ENCODE measurements around the gene GALT.
A peak's percentile ranks its signal among the peaks of the same experiment; 100 is the strongest.

Gene GALT

GRCh38 chr9:34623374-34624235, 22.9 kb upstream of the GALT start:
- H3K27me3 ChIP-seq (ENCODE audit: control insufficient read depth in 1 of 2, insufficient read depth in 1 of 2, low read length in 2 of 2), result peaks cover 55 to 65% of the 10 kb centered on the region in 2 experiments
- 71% methylated on average over 55 of the region's 63 CpGs for WGBS
- H2BK12ac ChIP-seq (ENCODE audit: low read length in 2 of 2), result no peak overlapping the region
- H3K4me3 ChIP-seq (ENCODE audit: insufficient read depth in 1 of 2, low read depth in 1 of 2, low read length in 2 of 2), result peak overlapping the region in 1 of 2 experiments; percentile 3
- no peak overlapping the region for H2BK15ac ChIP-seq (ENCODE audit: low read depth, poor library complexity, severe bottlenecking)
- no peak overlapping the region for H3K4me2 ChIP-seq (ENCODE audit: low read length, poor library complexity, severe bottlenecking)
- H3K18ac ChIP-seq (ENCODE audit: low read depth in 1 of 2, low read length in 2 of 2), result no peak overlapping the region
- H3K36me3 ChIP-seq (ENCODE audit: control insufficient read depth in 1 of 2, insufficient read depth in 2 of 2, low read depth in 1 of 2, low read length in 2 of 2), result peaks cover 0 to under 1% of the 10 kb centered on the region in 2 experiments
- H3K9me3 ChIP-seq (ENCODE audit: control insufficient read depth, low read length), result no peaks in the 10 kb centered on the region
- H2AK5ac ChIP-seq (ENCODE audit: low read length, severe bottlenecking), result no peak overlapping the region
- peaks cover 4% of the 10 kb centered on the region for H3K4me1 ChIP-seq (ENCODE audit: control insufficient read depth, insufficient read depth, low read depth, low read length)
- no peak overlapping the region for H3K4ac ChIP-seq (ENCODE audit: low read depth in 1 of 2, low read length in 2 of 2)
- H4K91ac ChIP-seq (ENCODE audit: low read length), result no peak overlapping the region
- H2BK120ac ChIP-seq (ENCODE audit: low read depth, low read length), result no peak overlapping the region
- H4K8ac ChIP-seq (ENCODE audit: low read length), result no peak overlapping the region
- peaks cover 14% of the 10 kb centered on the region for H3K79me1 ChIP-seq (replicated peaks; ENCODE audit: low read length, poor library complexity, severe bottlenecking)
- no peak for DNase-seq
- H3K9ac ChIP-seq (ENCODE audit: low read length), result no peak overlapping the region
- H2BK5ac ChIP-seq (ENCODE audit: low read depth, low read length, poor library complexity, severe bottlenecking), result no peak overlapping the region
- H3K23ac ChIP-seq (ENCODE audit: low read length in 2 of 2), result no peak overlapping the region
- H2AFZ ChIP-seq (ENCODE audit: low read depth, low read length), result no peak overlapping the region
- H3K27ac ChIP-seq (ENCODE audit: low read length, poor library complexity, severe bottlenecking), result no peak overlapping the region
- H3K14ac ChIP-seq (ENCODE audit: low read length in 2 of 2), result no peak overlapping the region

- Histone ChIP-seq H3K23ac (ENCODE audit: low read length in 2 of 2) (peak overlapping the region in 1 of 2 experiments; percentile 53), H4K91ac (ENCODE audit: low read length) (no peak overlapping the region), H2AFZ (ENCODE audit: low read depth, low read length) (no peak overlapping the region), H3K4me3 (ENCODE audit: insufficient read depth in 1 of 2, low read depth in 1 of 2, low read length in 2 of 2) (no peak overlapping the region), H3K9me3 (ENCODE audit: control insufficient read depth, low read length) (no peaks in the 10 kb centered on the region), H3K14ac (ENCODE audit: low read length in 2 of 2) (no peak overlapping the region), H2AK5ac (ENCODE audit: low read length, severe bottlenecking) (no peak overlapping the region), H3K4ac (ENCODE audit: low read depth in 1 of 2, low read length in 2 of 2) (no peak overlapping the region), H2BK12ac (ENCODE audit: low read length in 2 of 2) (no peak overlapping the region), H2BK15ac (ENCODE audit: low read depth, poor library complexity, severe bottlenecking) (peak overlapping the region; percentile 50), H3K79me1 (replicated peaks; ENCODE audit: low read length, poor library complexity, severe bottlenecking) (peaks cover 6% of the 10 kb centered on the region), H3K27me3 (ENCODE audit: control insufficient read depth in 1 of 2, insufficient read depth in 1 of 2, low read length in 2 of 2) (peaks cover 62 to 73% of the 10 kb centered on the region in 2 experiments), H2BK5ac (ENCODE audit: low read depth, low read length, poor library complexity, severe bottlenecking) (no peak overlapping the region), H3K36me3 (ENCODE audit: control insufficient read depth in 1 of 2, insufficient read depth in 2 of 2, low read depth in 1 of 2, low read length in 2 of 2) (no peaks in the 10 kb centered on the region), H3K4me2 (ENCODE audit: low read length, poor library complexity, severe bottlenecking) (no peak overlapping the region), H3K4me1 (ENCODE audit: control insufficient read depth, insufficient read depth, low read depth, low read length) (peaks cover 13% of the 10 kb centered on the region), H2BK120ac (ENCODE audit: low read depth, low read length) (no peak overlapping the region), H4K8ac (ENCODE audit: low read length) (no peak overlapping the region), H3K27ac (ENCODE audit: low read length, poor library complexity, severe bottlenecking) (no peak overlapping the region), H3K18ac (ENCODE audit: low read depth in 1 of 2, low read length in 2 of 2) (no peak overlapping the region), H3K9ac (ENCODE audit: low read length) (no peak overlapping the region)
- no peak for DNase-seq
- 10% methylated on average over 39 of the region's 39 CpGs for WGBS
Measured at GRCh38 chr9:34624475-34625185, 21.8 kb upstream of the GALT start.

DNA sequence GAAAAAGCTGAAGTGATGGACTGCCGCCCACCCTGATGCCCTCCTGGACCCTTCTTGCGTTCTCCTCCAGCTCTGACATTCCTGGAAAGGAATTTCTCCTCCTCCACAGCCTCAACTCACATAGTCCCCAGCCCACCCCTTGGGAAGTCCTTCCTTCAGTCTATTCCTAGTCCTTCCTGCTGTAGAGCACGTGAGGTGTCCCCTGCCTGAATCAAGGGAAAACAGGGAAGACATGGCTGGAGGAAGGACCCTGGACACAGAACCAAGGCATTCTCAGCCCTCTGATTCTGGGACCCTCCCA, 21.3 kb upstream of the GALT start:
- H2AFZ ChIP-seq (ENCODE audit: low read depth, low read length), result no peak overlapping the region
- no peak overlapping the region for H3K9ac ChIP-seq (ENCODE audit: low read length)
- H4K91ac ChIP-seq (ENCODE audit: low read length), result no peak overlapping the region
- no peak overlapping the region for H3K4me2 ChIP-seq (ENCODE audit: low read length, poor library complexity, severe bottlenecking)
- H3K4me3 ChIP-seq (ENCODE audit: insufficient read depth in 1 of 2, low read depth in 1 of 2, low read length in 2 of 2), result no peak overlapping the region
- H3K36me3 ChIP-seq (ENCODE audit: control insufficient read depth in 1 of 2, insufficient read depth in 2 of 2, low read depth in 1 of 2, low read length in 2 of 2), result no peaks in the 10 kb centered on the region
- H2BK120ac ChIP-seq (ENCODE audit: low read depth, low read length), result no peak overlapping the region
- WGBS, result 24% methylated on average over 3 of the region's 3 CpGs
- peaks cover 67 to 78% of the 10 kb centered on the region in 2 experiments for H3K27me3 ChIP-seq (ENCODE audit: control insufficient read depth in 1 of 2, insufficient read depth in 1 of 2, low read length in 2 of 2)
- H3K14ac ChIP-seq (ENCODE audit: low read length in 2 of 2), result no peak overlapping the region
- H3K4ac ChIP-seq (ENCODE audit: low read depth in 1 of 2, low read length in 2 of 2), result no peak overlapping the region
- H2AK5ac ChIP-seq (ENCODE audit: low read length, severe bottlenecking), result no peak overlapping the region
- no peak overlapping the region for H3K27ac ChIP-seq (ENCODE audit: low read length, poor library complexity, severe bottlenecking)
- peaks cover 13% of the 10 kb centered on the region for H3K4me1 ChIP-seq (ENCODE audit: control insufficient read depth, insufficient read depth, low read depth, low read length)
- no peak overlapping the region for H3K18ac ChIP-seq (ENCODE audit: low read depth in 1 of 2, low read length in 2 of 2)
- H4K8ac ChIP-seq (ENCODE audit: low read length), result no peak overlapping the region
- no peaks in the 10 kb centered on the region for H3K9me3 ChIP-seq (ENCODE audit: control insufficient read depth, low read length)
- DNase-seq, result no peak
- no peak overlapping the region for H2BK15ac ChIP-seq (ENCODE audit: low read depth, poor library complexity, severe bottlenecking)
- no peak overlapping the region for H2BK5ac ChIP-seq (ENCODE audit: low read depth, low read length, poor library complexity, severe bottlenecking)
- H3K23ac ChIP-seq (ENCODE audit: low read length in 2 of 2), result peak overlapping the region in 1 of 2 experiments; percentile 3
- H2BK12ac ChIP-seq (ENCODE audit: low read length in 2 of 2), result no peak overlapping the region
- H3K79me1 ChIP-seq (replicated peaks; ENCODE audit: low read length, poor library complexity, severe bottlenecking), result peaks cover under 1% of the 10 kb centered on the region

Data from mesenchymal stem cell (in vitro differentiated cells and primary cell).